Epithelial cell of prostate (primary cell): Measurements from ENCODE around the gene TBXAS1.

Source experiments
- DNase-seq: peaks from one replicate; pipeline ENCODE4 v3.0.0-alpha.2; 2011; ENCODE audit warnings: low read depth, low spot score
- H3K27ac ChIP-seq: fragments of 450-650 bp; 2 replicates; pipeline ENCODE4 v1.5.1; 2017; ENCODE audit warnings: mild to moderate bottlenecking

The TBXAS1 gene

GRCh38 chr7:140013676-140014075, 184.6 kb downstream of the TBXAS1 start:
- DNase-seq, result no peak
- H3K27ac ChIP-seq, result no peak overlapping the region

DNA sequence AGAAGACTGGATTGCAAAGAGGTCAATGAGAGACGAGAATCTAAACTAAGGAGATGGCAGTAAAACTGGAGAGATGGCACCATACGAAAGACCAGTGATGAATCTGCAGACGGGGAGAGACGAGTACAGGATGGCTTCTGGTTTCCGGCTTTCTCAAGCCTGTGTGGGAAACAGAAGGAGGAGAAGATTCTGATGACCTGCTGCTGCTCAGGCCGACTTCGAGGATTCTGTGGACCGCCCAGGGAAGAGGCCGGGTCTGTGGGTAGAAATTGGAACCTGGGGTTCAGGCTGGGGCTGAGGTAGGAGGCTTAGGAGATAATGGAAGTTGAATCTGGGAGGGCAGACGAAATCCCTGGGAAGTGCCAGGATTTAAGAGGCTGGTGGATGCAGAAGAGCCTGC, 185.1 kb downstream of the TBXAS1 start:
- H3K27ac ChIP-seq, result no peak overlapping the region
- DNase-seq, result no peak

- no peak overlapping the region for H3K27ac ChIP-seq
- no peak for DNase-seq
Observed at GRCh38 chr7:140015471-140015970, 186.5 kb downstream of the TBXAS1 start.

- no peak for DNase-seq
- no peak overlapping the region for H3K27ac ChIP-seq
Observed at GRCh38 chr7:140016540-140016939, 187.5 kb downstream of the TBXAS1 start.

GRCh38 chr7:140017034-140017433, 188.0 kb downstream of the TBXAS1 start:
- DNase-seq, result no peak
- no peak overlapping the region for H3K27ac ChIP-seq

DNA sequence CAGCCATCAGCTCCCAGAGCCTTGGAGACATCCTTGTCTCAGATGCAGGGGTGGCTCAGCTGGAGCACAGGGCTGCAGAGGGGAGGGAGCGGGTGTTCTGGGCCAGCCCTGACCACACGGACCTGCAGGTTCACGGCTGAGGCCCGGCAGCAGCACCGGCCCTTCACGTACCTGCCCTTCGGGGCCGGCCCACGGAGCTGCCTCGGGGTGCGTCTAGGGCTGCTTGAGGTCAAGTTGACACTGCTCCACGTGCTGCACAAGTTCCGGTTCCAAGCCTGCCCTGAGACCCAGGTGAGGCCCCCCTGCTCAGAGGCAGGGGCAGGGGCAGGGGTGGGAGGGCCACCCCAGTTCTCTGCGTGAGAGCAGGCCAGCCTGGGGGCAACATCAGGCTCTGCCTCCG, 188.5 kb downstream of the TBXAS1 start:
- no peak overlapping the region for H3K27ac ChIP-seq
- DNase-seq, result no peak

GRCh38 chr7:140018125-140019043, 189.3 kb downstream of the TBXAS1 start:
- no peak for DNase-seq
- H3K27ac ChIP-seq, result no peak overlapping the region

DNA sequence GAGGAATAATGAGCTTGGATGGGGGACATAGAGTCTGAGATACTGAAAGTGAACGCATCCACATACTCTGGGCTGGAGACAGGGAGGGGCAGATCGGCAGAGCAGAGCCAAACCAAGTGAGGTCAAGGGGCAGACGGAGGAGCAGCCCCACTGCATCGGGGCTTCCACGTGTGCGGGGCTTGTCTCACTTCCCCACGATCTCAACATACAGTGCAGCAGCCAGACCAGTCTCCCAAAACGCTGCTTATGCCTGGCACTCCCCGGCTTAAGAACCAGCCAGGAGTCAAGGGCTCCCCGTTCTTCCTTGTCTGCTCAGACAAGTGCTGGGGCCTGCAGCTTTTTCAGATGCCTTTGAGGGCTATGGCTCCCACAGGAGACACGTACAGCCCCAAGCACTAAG, 190.1 kb downstream of the TBXAS1 start:
- H3K27ac ChIP-seq, result no peak overlapping the region
- no peak for DNase-seq

DNA sequence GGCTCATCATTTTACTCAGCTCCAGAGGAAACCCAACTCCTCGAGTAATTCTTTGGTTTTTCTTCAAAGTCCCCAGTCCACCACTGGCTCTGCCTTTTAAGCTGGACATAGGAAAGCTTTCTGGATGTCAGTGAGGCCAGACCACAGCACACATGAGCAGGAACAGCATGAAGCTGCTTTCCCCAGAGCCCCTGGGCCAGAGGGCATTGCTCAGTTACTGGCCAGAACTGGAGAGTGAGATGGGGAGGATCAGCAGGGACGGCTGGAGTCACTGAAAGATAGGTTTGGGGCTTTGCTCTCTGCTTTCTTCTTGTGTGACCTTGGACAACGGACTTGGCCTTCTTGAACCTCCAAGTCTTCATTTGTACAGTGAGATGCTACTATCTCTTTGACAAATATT, 190.5 kb downstream of the TBXAS1 start:
- H3K27ac ChIP-seq, result no peak overlapping the region
- no peak for DNase-seq

GRCh38 chr7:140021603-140022002, 192.5 kb downstream of the TBXAS1 start:
- DNase-seq, result no peak
- no peak overlapping the region for H3K27ac ChIP-seq

DNA sequence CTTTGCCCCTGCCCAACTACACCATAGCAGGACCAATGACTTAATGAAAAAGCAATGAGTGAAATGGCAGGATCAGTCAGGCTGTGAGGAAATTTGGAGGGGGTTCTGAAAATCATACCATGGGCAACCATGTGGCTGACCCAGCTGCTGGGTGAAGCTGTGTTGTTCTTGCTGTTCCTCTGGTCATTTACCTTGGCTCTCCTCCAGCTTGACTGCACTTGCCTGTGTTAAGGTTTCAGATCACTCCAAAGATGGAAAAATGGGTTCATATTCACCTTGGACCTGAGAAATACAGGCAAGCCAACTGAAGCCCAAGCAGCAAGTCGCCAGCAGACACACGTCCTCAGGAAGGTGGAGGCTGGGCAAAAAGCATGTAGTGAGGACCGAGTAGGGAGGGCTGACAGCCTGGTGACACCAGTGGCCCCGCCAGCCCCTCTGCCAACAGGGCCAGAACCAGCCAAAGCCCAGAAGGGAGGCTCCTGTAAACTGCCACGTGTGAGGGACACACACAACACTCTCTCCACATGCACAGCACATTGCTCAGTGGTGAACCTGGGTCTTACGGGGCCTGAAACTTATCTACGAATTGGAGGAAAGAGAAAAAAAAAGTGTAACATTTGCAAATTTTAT, 193.6 kb downstream of the TBXAS1 start:
- H3K27ac ChIP-seq, result no peak overlapping the region
- no peak for DNase-seq

GRCh38 chr7:140023728-140024127, 194.7 kb downstream of the TBXAS1 start:
- no peak for DNase-seq
- H3K27ac ChIP-seq, result no peak overlapping the region

GRCh38 chr7:140024585-140024984, 195.5 kb downstream of the TBXAS1 start:
- no peak for DNase-seq
- H3K27ac ChIP-seq, result no peak overlapping the region

DNA sequence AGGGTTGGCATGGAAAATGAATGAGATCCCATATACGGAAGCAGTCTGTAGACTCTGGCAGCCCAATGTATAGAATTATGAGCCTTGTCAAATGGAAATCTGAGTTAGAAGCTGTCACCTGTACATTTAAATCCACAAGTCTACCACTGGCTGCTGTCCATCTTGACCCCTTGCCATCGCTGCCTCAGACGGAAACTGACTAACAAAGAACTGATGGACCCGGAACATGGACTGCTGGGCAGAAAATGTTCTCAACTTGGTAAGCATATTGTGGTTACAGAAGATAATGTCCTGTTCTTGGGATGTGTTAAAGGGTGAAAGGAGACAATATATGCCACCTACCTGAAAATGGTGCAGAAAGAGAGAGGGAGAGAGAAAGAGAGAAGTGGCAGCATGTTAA, 196.2 kb downstream of the TBXAS1 start:
- DNase-seq, result no peak
- no peak overlapping the region for H3K27ac ChIP-seq

DNA sequence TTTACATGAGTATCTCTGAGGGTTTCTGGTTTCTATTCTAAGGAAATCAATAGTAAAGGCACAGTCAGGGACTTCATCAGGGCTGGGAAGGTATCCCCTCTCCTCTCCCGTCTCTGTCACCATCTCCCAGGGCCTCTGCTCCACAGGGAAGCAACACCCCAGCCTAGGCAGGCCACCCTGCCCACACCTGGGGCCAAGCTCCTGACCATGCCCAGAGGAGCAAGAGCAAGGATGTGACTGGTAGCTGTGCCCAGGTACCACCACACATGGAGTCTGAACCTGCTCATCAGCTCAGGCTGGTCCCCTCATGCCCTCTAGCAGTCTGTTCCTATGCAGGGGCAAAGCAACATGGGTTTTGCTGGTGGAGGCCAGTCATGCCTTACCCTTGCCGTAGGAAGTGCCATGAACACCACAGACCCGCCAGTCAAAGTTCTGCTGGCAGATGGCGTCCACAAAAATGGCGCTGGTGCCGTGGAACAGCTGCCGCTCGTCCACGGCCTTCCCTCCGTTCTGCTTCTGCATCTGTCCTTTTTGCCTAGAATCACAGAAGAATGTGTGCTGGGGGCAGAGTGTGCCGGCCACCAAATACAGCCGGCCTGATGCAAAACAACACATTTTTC, 196.9 kb downstream of the TBXAS1 start:
- DNase-seq, result no peak
- no peak overlapping the region for H3K27ac ChIP-seq

GRCh38 chr7:140026935-140027334, 197.9 kb downstream of the TBXAS1 start:
- DNase-seq, result no peak
- H3K27ac ChIP-seq, result no peak overlapping the region

DNA sequence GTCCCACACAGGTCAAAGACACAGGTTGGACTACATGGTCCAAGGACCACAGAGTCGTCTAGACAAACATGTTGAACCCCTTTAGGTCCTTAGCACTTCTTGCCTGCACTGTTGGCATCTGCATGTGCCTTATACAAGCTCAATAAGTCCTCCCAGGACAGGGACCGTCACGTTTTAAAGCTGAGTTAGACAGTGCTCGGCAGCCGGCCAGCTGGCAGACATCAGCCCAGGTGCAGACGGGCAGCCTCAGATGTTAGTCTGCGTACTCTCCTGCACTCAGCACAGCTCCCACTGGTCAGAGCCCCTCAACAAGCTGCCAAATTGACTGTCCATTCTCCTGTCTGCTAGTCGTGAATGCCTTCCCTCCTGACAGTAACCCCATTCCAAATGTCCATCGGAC, 198.8 kb downstream of the TBXAS1 start:
- H3K27ac ChIP-seq, result no peak overlapping the region
- DNase-seq, result no peak

DNA sequence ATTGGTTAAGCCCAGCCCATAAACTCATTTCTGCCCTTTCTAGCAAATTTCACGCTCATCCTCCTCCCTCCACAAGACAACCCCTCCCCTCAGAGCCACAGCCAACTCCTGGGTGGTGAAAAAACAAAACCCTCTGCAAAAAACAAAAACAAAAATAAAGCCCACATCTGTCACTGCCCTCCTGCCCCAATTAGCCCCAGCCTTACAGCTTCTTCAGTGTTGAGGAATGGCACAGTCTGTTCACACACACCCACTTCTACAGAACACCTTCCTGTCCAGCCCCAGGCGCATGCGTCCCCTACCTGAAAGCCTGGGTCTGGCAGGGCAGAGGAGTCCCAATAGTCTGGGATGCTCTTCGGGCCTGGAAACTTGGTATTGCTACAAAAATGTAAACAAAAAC, 199.2 kb downstream of the TBXAS1 start:
- no peak for DNase-seq
- H3K27ac ChIP-seq, result no peak overlapping the region

- DNase-seq, result no peak
- H3K27ac ChIP-seq, result no peak overlapping the region
Observed at GRCh38 chr7:140029072-140029471, 200.0 kb downstream of the TBXAS1 start.

DNA sequence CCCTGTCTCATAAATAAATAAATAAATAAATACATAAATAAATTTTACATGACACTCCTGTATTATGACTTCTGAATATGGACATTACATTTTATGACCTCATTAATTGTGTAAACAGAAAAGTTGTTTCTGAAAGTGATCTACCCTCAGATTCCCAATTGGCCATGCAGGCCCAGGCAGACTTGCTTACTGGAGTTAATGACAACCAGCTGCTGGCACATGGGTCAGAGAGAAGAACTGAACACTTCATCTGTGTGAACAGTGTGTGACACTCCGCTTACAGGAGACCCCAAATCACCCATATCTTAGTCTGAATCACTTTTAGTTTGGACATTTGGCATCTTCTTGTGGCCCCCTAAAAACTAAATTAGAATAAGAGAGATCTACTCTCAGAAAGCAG, 202.3 kb downstream of the TBXAS1 start:
- DNase-seq, result no peak

DNA sequence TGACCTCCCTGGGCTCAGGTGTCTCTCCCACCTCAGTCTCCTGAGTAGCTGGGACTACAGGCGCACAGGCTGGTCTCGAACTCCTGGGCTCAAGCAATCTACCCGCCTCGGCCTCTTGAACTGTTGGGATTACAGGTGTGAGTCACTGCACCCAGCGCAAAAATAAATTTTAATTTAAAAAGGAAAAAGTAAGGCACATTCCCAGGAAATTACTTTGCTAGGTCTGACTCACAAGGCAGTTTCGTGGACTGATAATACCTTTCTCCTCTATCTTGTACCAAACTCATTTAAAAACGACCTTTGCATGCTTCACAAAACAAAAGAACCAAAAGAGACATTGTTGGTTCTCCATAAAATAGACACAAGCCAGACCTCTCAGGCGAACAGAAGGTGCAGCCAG, 204.0 kb downstream of the TBXAS1 start:
- no peak for DNase-seq
- peak overlapping the region; percentile 76 for H3K27ac ChIP-seq

More for the DNA sequence above, 202.3 kb downstream of the TBXAS1 start:
- H3K27ac ChIP-seq, result no peak overlapping the region
